ENCODE measurements around the gene SVBP. TPM values are rescaled to one million over a fixed set of nuclear protein-coding genes. Genes with fewer than 3 reads are reported as not detected.
"Not testable (repeated sequence)": the region's sequence is repeated elsewhere in the genome, so short reads cannot be mapped to it uniquely, and the experiment has no call there.

The SVBP gene
- total RNA-seq (10 to 100 TPM; 20.5 to 22.6 TPM), polyA plus RNA-seq (10 to 100 TPM; 36.2 to 54.6 (median 46.0) TPM), total RNA-seq (6.8 to 15.0 (median 10.4) reads per million in 6 experiments)

- peaks cover 0 to under 1% (median 0%) of the 10 kb centered on the region in 3 donors for H3K36me3 Mint-ChIP-seq
- H3K4me1 Mint-ChIP-seq: peaks cover 20 to 25% (median 23%) of the 10 kb centered on the region in 4 donors
- H3K9me3 Mint-ChIP-seq: no peaks in the 10 kb centered on the region
- DNase-seq (peak; percentile 83 to 98 (median 93)), ATAC-seq (peak; percentile 84 to 87)
- H3K4me3 Mint-ChIP-seq: peak within 1 kb of the TSS; percentile 73 to 90 (median 86)
- H3K27ac Mint-ChIP-seq: peak within 1 kb of the TSS; percentile 79 to 95 (median 88)
- H3K27me3 Mint-ChIP-seq: no peaks in the 10 kb centered on the region
- POLR2A ChIA-PET: interaction anchor here (0.9 to 3.4 kb wide), 7 partner anchors 9 to 134 kb away, joined by 3 to 38 read pairs (median 5); partner anchors contain the start of genes C1orf50, P3H1, TMEM269 and ZNF691
Observed at GRCh38 chr1:42816585-42817439, at the start of gene SVBP, which contains the start of gene ERMAP. Gene SVBP, minus strand, starts transcription at chr1:42817397. Its CDS starts 853 bp downstream, at chr1:42816544. Gene ERMAP, plus strand, starts transcription at chr1:42817122. Its CDS starts 13,327 bp downstream, at chr1:42830449.

DNA sequence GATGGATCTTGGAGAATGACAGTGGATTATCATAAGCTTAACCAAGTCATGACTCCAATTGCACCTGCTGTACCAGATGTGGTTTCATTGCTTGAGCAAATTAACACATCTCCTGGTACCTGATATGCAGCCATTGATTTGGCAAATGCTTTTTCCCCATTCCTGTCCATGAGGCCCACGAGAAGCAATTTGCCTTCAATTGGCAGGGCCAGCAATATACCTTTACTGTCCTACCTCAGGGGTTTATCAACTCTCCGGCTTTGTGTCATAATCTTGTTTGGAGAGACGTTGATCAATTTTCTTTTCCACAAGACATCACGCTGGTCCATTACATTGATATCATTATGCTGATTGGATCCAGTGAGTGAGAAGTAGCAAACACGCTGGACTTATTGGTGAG is 49.4 kb upstream of the SVBP start:
- Mint-ChIP-seq H3K27ac (no peak overlapping the region), H3K36me3 (peaks cover 0 to 6% (median 4%) of the 10 kb centered on the region in 3 donors), H3K4me3 (no peak overlapping the region), H3K27me3 (peaks cover 7 to 21% (median 12%) of the 10 kb centered on the region in 5 donors), H3K4me1 (peaks cover 0 to 4% (median 1%) of the 10 kb centered on the region in 4 donors), H3K9me3 (peaks cover 0 to 6% (median 0%) of the 10 kb centered on the region in 9 donors)
- POLR2A ChIA-PET: no interaction called here
- ATAC-seq (no peak), DNase-seq (no peak)

GRCh38 chr1:42861014-42861399 is 43.8 kb upstream of the SVBP start:
- POLR2A ChIA-PET: no interaction called here
- no peak overlapping the region for H3K27ac Mint-ChIP-seq
- peaks cover 14 to 37% (median 22%) of the 10 kb centered on the region in 5 donors for H3K27me3 Mint-ChIP-seq
- ATAC-seq (no peak), DNase-seq (no peak)
- H3K4me1 Mint-ChIP-seq: peaks cover 0 to 2% (median 0%) of the 10 kb centered on the region in 4 donors
- H3K4me3 Mint-ChIP-seq: no peak overlapping the region
- peaks cover 4 to 22% (median 12%) of the 10 kb centered on the region in 9 donors for H3K9me3 Mint-ChIP-seq
- H3K36me3 Mint-ChIP-seq: peaks cover 4 to 18% (median 12%) of the 10 kb centered on the region in 3 donors

DNA sequence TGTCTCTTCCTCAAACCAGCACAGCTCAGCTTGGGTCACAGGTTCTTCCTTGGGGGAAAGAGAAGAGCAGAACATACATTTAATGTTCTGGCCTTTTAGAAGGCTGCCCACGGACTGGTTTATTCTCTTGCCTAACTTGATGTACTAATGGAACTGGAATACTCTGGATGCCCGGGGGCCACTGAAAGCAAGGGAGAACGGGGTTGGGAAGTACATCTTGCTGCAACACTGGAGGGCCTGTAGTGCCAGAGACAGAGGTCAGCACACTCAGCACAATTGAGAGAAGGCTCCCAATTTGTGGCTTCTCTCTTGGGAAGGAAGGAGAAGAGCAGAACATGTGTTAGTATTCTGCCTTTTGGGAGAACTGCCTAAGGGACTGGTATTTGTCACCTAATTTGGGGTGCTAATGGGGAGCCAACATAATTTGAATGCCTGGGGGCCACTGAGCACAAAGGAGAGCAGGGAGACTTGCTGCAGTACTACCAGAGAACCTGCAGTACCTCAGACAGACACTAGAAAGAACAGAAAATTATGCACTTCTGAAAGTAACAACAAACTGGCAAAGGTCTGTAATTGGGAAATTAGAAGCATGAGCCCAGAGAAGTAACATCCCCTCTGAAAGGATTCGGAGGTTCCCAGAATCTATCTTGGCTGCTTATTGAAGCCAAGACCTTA is 43.3 kb upstream of the SVBP start:
- POLR2A ChIA-PET: no interaction called here
- Mint-ChIP-seq H3K27ac (peak overlapping the region in 1 of 10 donors; percentile 18), H3K4me3 (no peak overlapping the region), H3K36me3 (peaks cover 4 to 18% (median 12%) of the 10 kb centered on the region in 3 donors), H3K4me1 (peaks cover 0 to 2% (median 0%) of the 10 kb centered on the region in 4 donors), H3K9me3 (peaks cover 4 to 22% (median 12%) of the 10 kb centered on the region in 9 donors), H3K27me3 (peaks cover 14 to 37% (median 22%) of the 10 kb centered on the region in 5 donors)
- no peak for DNase-seq
- ATAC-seq: no peak

GRCh38 chr1:42859366-42859765 is 42.2 kb upstream of the SVBP start:
- peaks cover 4 to 18% (median 12%) of the 10 kb centered on the region in 3 donors for H3K36me3 Mint-ChIP-seq
- POLR2A ChIA-PET, ATAC-seq, H3K4me1 Mint-ChIP-seq, H3K4me3 Mint-ChIP-seq, DNase-seq: not testable (repeated sequence)
- peaks cover 4 to 22% (median 12%) of the 10 kb centered on the region in 9 donors for H3K9me3 Mint-ChIP-seq
- peak overlapping the region in 2 of 10 donors; percentile 19 to 59 for H3K27ac Mint-ChIP-seq
- peaks cover 14 to 37% (median 22%) of the 10 kb centered on the region in 5 donors for H3K27me3 Mint-ChIP-seq

DNA sequence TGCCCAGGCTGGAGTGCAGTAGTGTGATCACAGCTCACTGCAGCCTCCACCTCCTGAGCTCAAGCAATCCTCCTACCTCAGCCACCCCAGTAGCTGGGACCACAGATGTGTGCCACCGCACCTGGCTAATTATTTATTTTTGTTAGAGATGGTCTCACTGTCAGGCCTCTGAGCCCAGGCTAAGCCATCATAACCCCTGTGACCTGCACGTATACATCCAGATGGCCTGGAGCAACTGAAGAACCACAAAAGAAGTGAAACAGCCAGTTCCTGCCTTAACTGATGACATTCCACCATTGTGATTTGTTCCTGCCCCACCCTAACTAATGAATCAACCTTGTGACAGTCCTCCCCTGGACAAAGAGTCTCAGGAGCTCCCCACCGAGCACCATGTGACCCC is 39.4 kb upstream of the SVBP start:
- POLR2A ChIA-PET: interaction anchor here (0.9 kb wide), 1 partner anchor 11 kb away, joined by 3 read pairs; the partner anchor contains the start of gene ZNF691
- H3K27me3 Mint-ChIP-seq: peaks cover 7 to 24% (median 13%) of the 10 kb centered on the region in 5 donors
- H3K4me3 Mint-ChIP-seq, H3K4me1 Mint-ChIP-seq, DNase-seq, ATAC-seq, H3K27ac Mint-ChIP-seq: not testable (repeated sequence)
- peaks cover 10 to 13% (median 12%) of the 10 kb centered on the region in 3 donors for H3K36me3 Mint-ChIP-seq
- H3K9me3 Mint-ChIP-seq: peaks cover 4 to 22% (median 13%) of the 10 kb centered on the region in 9 donors

DNA sequence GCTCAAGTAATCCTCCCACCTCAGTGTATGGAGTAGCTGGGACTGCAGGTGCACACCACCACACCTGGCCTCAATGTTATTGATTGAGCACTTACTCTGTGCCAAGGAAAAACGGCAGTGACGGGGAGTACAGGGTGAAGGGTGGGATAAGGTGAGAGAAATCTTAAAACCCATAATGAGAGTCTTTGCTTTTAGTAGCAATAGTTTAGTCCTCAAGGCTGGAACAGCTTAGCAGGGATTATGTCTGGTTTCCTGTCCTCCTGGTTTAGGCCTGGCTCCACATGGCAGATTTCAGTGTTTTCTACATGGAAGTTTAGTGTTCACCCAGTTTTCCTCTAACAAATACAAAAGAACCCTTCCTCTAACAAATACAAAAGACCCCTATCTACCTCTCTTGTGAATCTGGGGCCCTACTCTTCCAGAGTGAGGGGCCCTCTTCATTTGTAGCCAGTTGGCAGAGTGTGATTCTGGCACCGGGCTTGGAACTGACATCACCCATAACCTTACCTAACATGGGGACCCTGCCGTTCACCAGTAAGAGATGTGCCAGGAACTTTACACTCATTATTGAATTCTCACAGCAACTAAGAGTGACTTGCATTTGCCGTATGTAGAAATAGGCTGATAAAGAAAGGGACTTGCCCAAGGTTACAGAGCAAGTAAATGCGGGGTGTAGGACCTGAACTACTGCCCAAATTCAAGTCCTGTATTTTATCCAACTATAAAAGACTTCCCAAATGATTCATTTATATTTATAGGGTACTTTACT is 36.1 kb upstream of the SVBP start:
- Mint-ChIP-seq H3K27ac (peak overlapping the region in 1 of 10 donors; percentile 25), H3K4me3 (no peak overlapping the region), H3K36me3 (peaks cover 17 to 32% (median 25%) of the 10 kb centered on the region in 3 donors), H3K9me3 (peaks cover 0 to 15% (median 3%) of the 10 kb centered on the region in 9 donors), H3K27me3 (no peaks in the 10 kb centered on the region), H3K4me1 (peaks cover 12 to 25% (median 14%) of the 10 kb centered on the region in 4 donors)
- POLR2A ChIA-PET: no interaction called here
- ATAC-seq (no peak), DNase-seq (no peak)

DNA sequence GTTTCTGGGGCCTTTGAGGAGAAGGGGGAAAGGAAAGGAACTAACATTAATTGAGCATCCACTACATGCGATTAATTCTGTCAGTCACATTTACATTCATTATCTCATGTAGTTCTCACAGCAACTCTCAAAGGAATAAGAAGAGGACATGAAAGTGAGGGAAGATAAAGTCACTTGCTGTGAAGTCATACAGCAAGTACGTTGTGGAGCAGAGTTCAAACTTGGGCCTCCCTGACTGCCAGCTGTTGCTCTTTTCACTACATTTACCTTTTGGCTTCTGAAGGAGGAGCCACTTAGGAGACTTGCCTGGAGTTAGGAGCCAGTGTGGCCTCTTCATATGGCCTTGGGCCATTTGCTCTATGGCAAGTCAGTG is 35.4 kb upstream of the SVBP start:
- H3K36me3 Mint-ChIP-seq: peaks cover 17 to 32% (median 25%) of the 10 kb centered on the region in 3 donors
- H3K27ac Mint-ChIP-seq: peak overlapping the region in 2 of 10 donors; percentile 20 to 36

DNA sequence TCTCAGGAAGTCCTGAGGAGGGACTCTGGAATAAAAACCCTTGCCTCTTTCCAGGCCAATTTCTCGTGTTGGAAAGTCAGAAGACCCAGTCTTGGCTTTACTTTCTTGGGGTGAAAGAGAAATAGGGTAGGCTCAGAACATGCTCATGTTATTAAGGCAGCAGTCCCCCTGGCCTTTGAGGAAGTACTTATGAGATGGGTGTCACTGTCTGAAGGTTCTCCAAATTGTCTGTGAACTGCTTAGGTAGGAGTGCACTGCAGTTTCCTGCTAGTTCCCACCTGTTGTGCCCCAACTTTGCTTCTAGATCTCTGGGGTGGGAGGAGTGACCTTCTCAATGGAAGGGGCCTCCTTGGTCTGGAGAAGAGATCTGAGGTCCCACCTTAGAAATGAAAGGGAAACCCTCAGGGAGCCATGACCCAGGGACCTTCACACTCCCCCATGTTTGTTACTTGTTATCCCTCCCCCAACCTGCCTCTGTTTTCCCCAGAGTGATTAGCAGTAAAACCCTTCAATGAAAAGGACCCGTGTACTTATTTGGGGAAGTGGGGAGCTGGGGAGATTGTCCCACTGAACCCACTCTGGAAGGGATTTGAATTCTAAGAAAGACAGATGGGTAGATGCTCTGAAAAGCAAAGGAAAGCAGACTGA is 34.9 kb upstream of the SVBP start:
- ATAC-seq (no peak), DNase-seq (no peak)
- peaks cover 0 to 15% (median 3%) of the 10 kb centered on the region in 9 donors for H3K9me3 Mint-ChIP-seq
- H3K4me3 Mint-ChIP-seq: no peak overlapping the region
- peaks cover 23 to 37% (median 26%) of the 10 kb centered on the region in 4 donors for H3K4me1 Mint-ChIP-seq
- no peaks in the 10 kb centered on the region for H3K27me3 Mint-ChIP-seq
- peaks cover 17 to 30% (median 25%) of the 10 kb centered on the region in 3 donors for H3K36me3 Mint-ChIP-seq
- peak overlapping the region in 2 of 10 donors; percentile 20 to 36 for H3K27ac Mint-ChIP-seq
- POLR2A ChIA-PET: no interaction called here

More for the DNA sequence above, 35.4 kb upstream of the SVBP start:
- Mint-ChIP-seq H3K27me3 (no peaks in the 10 kb centered on the region), H3K4me3 (no peak overlapping the region), H3K9me3 (peaks cover 0 to 15% (median 3%) of the 10 kb centered on the region in 9 donors), H3K4me1 (peaks cover 18 to 32% (median 20%) of the 10 kb centered on the region in 4 donors)
- no peak for ATAC-seq
- no peak for DNase-seq
- POLR2A ChIA-PET: no interaction called here

- H3K4me1 Mint-ChIP-seq: peaks cover 26 to 41% (median 29%) of the 10 kb centered on the region in 4 donors
- peaks cover 17 to 28% (median 25%) of the 10 kb centered on the region in 3 donors for H3K36me3 Mint-ChIP-seq
- no peak for DNase-seq
- H3K27ac Mint-ChIP-seq: no peak overlapping the region
- H3K9me3 Mint-ChIP-seq: peaks cover 0 to 15% (median 3%) of the 10 kb centered on the region in 9 donors
- no peak for ATAC-seq
- H3K27me3 Mint-ChIP-seq: no peaks in the 10 kb centered on the region
- POLR2A ChIA-PET: no interaction called here
- H3K4me3 Mint-ChIP-seq: no peak overlapping the region
Observed at GRCh38 chr1:42851420-42851819, 34.2 kb upstream of the SVBP start.

DNA sequence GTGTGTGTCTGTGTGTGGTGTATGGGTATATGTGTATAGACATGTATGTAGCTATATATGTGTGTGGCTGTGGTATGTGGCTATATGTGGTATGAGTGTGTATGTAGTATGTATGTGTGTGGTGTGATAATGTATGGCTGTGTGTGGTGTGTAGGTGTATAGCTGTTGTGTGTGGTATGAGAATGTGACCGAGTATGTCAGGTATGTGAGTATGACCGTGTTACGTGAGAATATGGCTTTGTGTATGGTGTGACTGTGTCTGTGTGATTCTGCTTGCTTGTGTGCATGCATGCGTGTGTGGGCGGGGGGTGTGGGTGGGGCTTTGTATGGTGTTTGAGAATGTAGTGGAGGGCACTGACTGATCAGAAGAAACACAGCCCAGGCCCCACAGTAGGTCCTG is 32.7 kb upstream of the SVBP start:
- DNase-seq (no peak), ATAC-seq (no peak)
- Mint-ChIP-seq H3K27me3 (no peaks in the 10 kb centered on the region), H3K4me1 (peaks cover 27 to 48% (median 32%) of the 10 kb centered on the region in 4 donors), H3K36me3 (peaks cover 17 to 28% (median 25%) of the 10 kb centered on the region in 3 donors), H3K9me3 (peaks cover 0 to 15% (median 3%) of the 10 kb centered on the region in 9 donors), H3K4me3 (no peak overlapping the region), H3K27ac (peak overlapping the region in 1 of 10 donors; percentile 2)
- POLR2A ChIA-PET: no interaction called here

Measured in naive thymus-derived CD8-positive, alpha-beta T cell (primary cell).